HS-27A (cell line): ENCODE measurements around the gene POLG.

ENCODE experiments used
- DNase-seq: peaks from one replicate; pipeline ENCODE4 v3.0.0-alpha.2; 2012; ENCODE audit warnings: low read depth, missing footprints

POLG gene

GRCh38 chr15:89326316-89326715 lies 8.3 kb downstream of the POLG start:
- DNase-seq: no peak

DNA sequence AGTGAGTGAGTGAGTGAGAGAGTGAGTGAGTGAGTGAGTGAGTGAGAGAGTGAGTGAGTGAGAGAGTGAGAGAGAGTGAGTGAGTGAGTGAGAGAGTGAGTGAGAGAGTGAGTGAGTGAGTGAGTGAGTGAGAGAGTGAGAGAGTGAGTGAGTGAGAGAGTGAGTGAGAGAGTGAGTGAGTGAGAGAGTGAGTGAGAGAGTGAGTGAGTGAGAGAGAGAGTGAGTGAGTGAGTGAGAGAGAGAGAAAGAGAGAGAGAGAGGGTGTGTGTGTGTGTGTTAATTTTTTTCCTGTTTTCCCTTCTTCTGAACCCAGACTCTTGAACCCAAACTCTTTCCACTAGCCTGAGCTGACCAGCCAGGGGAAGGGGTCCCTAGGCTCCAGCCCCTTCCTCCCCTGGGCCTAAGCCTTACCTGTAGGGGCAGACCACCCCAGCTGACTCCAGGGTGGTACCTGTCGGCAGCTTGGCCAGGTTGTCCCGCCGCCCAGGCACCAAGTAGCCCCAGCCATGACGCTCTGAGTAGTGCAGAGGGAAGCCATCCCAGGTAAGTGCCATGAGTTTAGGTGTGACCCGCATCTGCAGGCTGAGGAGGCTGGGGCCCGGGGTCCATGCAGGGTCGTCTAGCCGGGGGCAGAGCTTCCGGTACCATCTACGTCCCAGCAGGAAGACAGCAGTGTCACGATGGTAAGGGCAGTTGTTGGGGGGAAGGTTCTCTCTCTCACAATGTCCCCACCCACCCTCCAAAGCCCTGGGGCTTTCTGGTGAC lies 9.4 kb downstream of the POLG start:
- no peak for DNase-seq

GRCh38 chr15:89323825-89324224 lies 10.8 kb downstream of the POLG start:
- DNase-seq: no peak

DNA sequence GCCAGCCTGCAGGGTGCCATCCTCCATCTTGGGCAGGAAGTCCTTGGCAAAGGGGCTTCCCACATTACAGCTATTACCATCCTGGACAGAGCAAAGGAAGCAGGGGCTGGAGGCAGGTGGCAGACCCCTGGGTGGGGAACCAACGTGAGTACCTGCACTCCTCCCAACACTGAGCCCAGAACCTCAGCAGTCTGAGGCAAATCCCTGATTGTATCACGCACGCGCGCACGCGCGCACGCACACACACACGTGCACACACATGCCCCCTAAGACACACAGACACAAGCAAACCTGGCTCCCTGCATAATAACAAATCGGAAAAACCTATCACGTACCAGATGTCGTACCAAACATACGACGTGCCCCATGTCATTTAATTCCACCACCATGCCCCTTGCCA lies 11.8 kb downstream of the POLG start:
- DNase-seq: no peak

GRCh38 chr15:89321521-89322410 lies 12.9 kb downstream of the POLG start:
- no peak for DNase-seq

DNA sequence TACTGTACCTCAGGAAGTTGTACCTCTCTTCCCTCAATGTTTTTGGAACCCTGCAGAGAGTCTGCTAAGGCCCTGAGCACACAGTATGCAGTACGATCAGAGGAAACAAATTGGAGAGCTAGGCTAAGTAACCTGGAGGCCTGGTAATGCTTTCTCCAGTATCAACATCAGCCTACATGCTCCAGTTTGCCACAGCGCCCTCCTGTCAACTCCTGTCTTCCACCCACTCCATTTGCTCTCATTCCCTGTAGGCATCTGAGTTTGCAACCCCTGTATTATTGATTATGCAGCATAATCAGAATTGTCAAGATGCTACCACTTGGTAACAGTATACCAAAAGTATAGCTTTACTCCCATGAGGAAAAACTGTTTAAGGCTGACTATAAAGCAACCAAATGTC lies 14.4 kb downstream of the POLG start:
- DNase-seq: no peak

DNA sequence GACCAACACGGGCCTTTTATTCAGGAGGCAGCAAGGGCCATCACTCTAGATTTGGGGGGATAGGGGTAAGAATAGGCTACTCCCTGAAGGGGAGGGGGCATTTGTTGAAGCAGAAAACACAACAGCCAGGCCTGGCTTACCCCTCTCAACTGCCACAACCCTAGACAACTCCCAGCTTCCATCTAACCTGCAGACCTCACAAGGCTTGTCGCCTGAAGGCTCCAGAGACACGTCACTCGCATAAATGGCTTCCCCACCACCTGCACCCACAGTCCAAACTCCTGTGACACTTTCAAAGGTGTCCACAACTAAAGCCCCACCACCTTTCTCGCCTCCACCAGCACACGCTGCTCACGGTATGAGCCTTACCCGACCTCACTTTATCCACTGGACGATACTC lies 14.9 kb downstream of the POLG start:
- DNase-seq: no peak

DNA sequence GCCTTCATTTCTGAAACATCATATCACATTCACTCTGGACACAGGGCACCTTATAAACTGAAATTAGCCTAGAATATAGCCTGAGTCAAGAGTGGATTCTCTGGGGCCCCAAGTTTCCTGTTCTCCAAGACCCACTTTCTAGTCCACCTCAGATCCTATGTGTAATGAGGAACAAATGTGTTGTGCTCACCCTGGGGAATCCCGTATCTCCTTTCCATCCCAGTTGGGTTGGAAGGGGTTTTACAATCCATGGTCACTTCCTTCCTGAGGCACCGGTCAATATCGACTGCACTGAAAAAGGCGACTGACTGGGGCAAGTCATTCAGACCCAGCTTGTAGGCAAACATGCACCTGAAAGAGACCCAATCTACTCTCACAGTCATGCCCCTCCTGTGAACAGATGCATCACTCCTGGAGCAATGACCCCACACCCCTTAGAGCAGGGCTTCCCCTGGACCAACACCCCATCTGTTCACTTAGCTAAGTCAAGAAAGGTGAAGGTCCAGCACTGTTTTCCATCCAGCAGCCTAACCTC lies 17.4 kb downstream of the POLG start:
- no peak for DNase-seq

DNA sequence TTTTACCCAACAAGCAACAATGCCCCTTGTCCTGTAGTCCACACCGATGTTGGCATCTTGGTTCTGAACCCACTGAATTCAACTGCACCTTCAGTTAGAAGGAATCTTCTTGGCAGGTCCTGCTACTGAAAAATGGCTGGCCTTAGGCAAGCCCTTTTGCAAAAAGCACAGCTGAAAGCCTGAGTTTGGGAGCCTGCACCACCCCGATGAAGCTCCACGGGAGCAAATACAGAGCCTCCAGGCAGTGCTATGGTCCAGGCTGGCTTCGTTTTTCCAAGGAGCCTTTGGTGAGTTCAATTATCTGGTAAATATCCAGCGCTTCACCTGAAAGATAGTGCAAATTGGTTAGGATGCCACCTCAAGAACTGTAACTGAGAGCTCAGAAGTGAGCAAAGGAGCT lies 18.1 kb downstream of the POLG start:
- no peak for DNase-seq

DNA sequence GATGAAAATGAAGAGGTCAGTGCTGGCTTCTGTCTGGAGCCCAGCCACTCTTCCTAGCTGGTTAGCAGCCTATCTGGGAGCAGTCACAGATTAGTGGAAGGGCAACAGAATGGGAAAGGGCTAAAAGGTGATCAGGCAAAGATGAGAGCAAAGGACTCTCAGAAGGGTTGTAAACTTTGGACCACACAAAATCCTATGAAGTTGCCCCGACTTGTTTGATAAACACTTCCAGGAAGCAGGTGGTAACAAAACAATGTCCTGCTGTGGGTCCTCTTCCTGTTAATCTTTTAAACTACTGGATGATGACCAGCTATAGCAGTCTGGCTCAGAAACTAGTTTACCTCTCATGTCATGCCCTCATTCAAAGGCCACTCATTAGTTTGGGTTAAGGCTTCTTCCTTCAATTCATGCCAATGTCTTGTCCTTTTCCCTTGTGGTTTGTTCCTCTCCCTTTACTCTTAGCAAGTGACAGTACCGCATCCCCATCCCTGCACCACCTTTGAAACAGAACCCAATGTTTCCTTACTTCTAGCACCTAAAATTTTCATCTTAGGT lies 19.2 kb downstream of the POLG start:
- no peak for DNase-seq

DNA sequence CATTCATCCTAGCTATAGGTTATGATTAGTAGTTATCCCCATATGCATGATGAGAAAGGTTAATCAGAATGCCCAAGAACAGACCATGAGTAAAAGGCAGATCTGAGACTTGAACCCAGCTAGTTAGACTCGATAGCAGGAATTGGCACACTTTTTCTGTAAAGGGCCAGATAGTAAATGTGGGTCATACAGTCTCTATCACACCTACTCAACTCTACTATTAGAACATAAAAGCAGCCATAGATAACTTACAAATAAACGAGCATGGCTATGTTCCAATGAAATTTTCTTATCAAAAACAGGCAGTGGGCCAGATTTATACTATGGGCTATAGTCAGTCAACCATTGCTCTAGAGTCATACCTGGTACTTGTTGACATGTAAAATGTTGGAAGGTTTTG lies 24.6 kb downstream of the POLG start:
- DNase-seq: no peak

- no peak for DNase-seq
Observed at GRCh38 chr15:89308236-89308635, 26.4 kb downstream of the POLG start.

GRCh38 chr15:89307791-89308190 lies 26.8 kb downstream of the POLG start:
- DNase-seq: no peak

- DNase-seq: no peak
Observed at GRCh38 chr15:89307046-89307587, 27.5 kb downstream of the POLG start.

GRCh38 chr15:89305395-89305794 lies 29.2 kb downstream of the POLG start:
- DNase-seq: no peak

DNA sequence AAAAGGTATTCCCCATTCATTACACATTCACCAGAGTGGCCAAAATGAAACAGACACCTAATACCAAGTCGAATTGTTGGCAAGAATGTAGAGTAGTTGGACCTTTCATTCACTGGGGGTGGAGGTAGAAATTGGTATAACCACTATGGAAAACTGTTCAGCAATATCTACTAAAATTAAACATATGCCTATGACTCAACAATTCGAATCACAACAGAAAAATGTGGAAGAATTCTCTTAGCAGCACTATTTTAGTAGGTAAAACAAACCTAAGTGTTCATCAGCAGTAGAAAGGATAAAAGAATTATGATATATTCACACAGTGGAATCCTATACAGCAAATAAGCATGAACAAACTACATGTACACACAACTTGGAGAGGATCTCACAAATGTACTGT lies 30.6 kb downstream of the POLG start:
- no peak for DNase-seq

DNA sequence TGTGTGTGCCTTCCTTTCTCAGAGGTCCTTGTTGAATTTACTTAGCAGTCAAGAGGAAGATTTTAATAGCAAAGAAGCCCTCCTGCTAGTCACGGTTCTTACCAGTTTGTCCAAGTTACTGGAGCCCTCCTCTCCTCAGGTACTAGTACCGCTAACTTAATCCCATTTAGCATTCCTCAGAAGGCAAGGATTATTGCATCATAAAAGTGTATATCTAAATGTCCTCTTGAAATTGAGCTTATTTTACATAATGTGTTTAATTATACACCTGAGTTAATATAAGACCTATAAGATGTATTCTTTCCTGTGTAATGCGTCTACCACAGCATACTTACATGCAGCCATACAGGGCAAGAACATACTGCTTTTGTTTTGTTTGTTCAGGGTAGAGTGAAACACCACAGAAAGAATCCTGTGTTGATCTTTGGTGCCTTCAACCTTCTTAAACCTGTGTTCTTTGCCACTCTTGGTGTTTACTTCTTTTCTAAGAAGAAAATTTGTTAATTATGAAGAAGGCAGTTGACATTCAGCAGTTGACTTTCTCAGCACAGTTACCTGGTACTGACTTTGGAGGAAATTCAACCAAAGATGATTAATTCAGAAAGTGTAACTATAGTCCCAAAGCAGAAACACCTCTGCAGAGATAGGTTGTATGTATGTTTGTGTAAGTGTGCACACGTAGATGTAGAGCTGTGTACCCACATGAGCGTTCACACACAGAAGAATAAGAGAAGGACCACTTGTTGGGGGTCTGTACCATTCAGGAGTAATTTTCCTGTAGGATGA lies 33.1 kb downstream of the POLG start:
- no peak for DNase-seq

DNA sequence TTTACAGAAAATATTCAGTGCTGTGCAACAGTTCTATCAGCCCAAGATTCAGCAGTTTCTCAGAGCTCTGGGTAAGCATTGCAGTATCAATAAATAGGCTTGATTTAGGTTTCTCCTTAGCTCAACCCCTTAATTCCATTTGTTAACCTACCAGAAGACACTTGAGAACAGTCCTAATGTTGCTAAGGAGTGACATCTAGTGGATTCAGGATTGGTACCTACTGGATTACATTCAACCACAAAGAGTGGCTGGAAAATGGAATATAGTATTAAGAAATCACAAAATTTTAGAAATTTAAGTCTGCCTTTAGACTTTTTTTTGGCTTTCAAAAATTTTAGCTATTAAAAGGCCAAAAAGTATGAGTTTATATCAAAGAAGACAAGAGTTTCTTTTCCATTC lies 34.7 kb downstream of the POLG start:
- DNase-seq: no peak

GRCh38 chr15:89293012-89293411 lies 41.6 kb downstream of the POLG start:
- DNase-seq: no peak

- DNase-seq: no peak
Observed at GRCh38 chr15:89291934-89292438, 42.6 kb downstream of the POLG start.

GRCh38 chr15:89283201-89283600 lies 51.4 kb downstream of the POLG start:
- no peak for DNase-seq

DNA sequence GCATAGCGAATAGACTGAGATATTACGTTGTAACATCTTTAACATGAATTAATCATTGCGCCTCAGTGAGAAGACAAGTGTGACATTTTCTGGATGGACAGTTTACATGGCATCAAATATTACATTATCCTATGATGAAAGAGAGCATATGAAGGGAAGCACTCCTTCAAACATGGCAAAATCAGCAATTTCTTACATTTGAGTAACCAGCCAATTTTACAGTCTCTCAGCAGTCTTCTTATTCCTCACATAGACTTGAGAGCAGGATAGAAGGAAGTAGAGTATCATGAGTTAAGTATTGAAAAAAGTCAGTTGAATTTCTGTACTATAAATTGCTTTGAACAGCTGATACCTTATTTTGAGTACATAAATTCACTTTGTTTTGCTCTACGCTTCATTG lies 52.0 kb downstream of the POLG start:
- no peak for DNase-seq
